Measurements from ENCODE around the gene ADH6.
"Not testable (repeated sequence)": the region's sequence is repeated elsewhere in the genome, so short reads cannot be mapped to it uniquely, and the experiment has no call there.

Gene ADH6

GRCh38 chr4:99207069-99207743 lies 11.8 kb downstream of the ADH6 start:
- Mint-ChIP-seq H3K4me1 (no peaks in the 10 kb centered on the region), H3K27ac (no peak overlapping the region), H3K4me3 (no peak overlapping the region), H3K9me3 (no peaks in the 10 kb centered on the region), H3K27me3 (no peaks in the 10 kb centered on the region)
- DNase-seq (no peak), ATAC-seq (no peak)

GRCh38 chr4:99205153-99205979 lies 13.7 kb downstream of the ADH6 start:
- no peaks in the 10 kb centered on the region for H3K27me3 Mint-ChIP-seq

DNA sequence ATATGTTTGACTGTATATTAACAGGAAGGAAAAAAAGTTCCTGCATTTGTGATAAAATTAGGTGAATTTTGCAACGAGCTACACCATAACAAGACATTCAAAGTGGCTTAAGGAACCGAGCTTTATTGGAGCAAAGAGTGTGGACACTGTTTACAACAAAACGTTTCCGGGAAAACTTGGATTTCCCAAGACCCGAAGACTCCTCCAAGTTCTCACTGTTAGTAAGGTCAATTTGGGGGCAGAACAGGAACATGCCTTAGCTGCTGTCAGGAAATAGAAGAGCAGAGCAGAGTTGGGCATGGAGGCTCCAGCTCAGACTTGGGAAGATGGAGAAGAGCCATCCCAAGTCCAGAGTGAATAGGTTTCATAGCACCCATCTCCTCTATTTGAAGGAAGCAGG lies 16.5 kb downstream of the ADH6 start:
- H3K4me3 Mint-ChIP-seq = no peak overlapping the region
- no peak overlapping the region for H3K27ac Mint-ChIP-seq
- H3K9me3 Mint-ChIP-seq = no peaks in the 10 kb centered on the region
- no peaks in the 10 kb centered on the region for H3K4me1 Mint-ChIP-seq
- ATAC-seq (no peak), DNase-seq (no peak)
- H3K27me3 Mint-ChIP-seq = no peaks in the 10 kb centered on the region

More at GRCh38 chr4:99205153-99205979, 13.7 kb downstream of the ADH6 start:
- no peak overlapping the region for H3K4me3 Mint-ChIP-seq
- no peak for DNase-seq
- H3K4me1 Mint-ChIP-seq = no peaks in the 10 kb centered on the region
- no peak for ATAC-seq
- no peak overlapping the region for H3K27ac Mint-ChIP-seq
- H3K9me3 Mint-ChIP-seq = no peaks in the 10 kb centered on the region

GRCh38 chr4:99202094-99202493 lies 17.0 kb downstream of the ADH6 start:
- ATAC-seq = no peak
- no peaks in the 10 kb centered on the region for H3K9me3 Mint-ChIP-seq
- no peak overlapping the region for H3K27ac Mint-ChIP-seq
- H3K4me1 Mint-ChIP-seq = no peaks in the 10 kb centered on the region
- no peak for DNase-seq
- no peaks in the 10 kb centered on the region for H3K27me3 Mint-ChIP-seq
- H3K4me3 Mint-ChIP-seq = no peak overlapping the region

DNA sequence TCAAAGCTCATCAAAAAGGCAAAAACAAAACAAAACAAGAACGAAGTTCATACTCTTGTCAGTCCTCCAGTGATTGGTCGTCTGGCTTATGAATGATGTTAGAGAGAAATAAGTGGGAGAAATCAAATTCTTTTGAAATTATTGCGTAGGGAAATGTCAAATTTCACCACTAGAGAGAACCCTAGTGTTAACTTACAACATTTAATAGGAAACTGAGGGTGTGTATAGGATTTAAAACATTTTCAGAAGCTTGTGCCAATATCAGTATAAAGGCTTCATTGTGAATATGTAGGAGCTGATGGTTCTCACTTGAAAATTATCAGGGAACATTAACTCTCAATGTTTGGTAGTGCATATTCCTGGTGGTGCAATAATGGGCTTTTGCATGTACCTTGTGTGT lies 17.4 kb downstream of the ADH6 start:
- Mint-ChIP-seq H3K4me3 (no peak overlapping the region), H3K27ac (no peak overlapping the region), H3K4me1 (no peaks in the 10 kb centered on the region), H3K27me3 (no peaks in the 10 kb centered on the region), H3K9me3 (no peaks in the 10 kb centered on the region)
- no peak for DNase-seq
- no peak for ATAC-seq

- Mint-ChIP-seq H3K4me3 (no peak overlapping the region), H3K27ac (no peak overlapping the region), H3K9me3 (no peaks in the 10 kb centered on the region), H3K27me3 (no peaks in the 10 kb centered on the region), H3K4me1 (no peaks in the 10 kb centered on the region)
- DNase-seq (no peak), ATAC-seq (no peak)
Observed at GRCh38 chr4:99200138-99200537, 18.9 kb downstream of the ADH6 start.

GRCh38 chr4:99190336-99190735 lies 28.7 kb downstream of the ADH6 start:
- no peak overlapping the region for H3K4me3 Mint-ChIP-seq
- no peaks in the 10 kb centered on the region for H3K27me3 Mint-ChIP-seq
- no peak for DNase-seq
- H3K27ac Mint-ChIP-seq = no peak overlapping the region
- peaks cover 35 to 42% of the 10 kb centered on the region in 2 donors for H3K9me3 Mint-ChIP-seq
- no peaks in the 10 kb centered on the region for H3K4me1 Mint-ChIP-seq
- no peak for ATAC-seq

DNA sequence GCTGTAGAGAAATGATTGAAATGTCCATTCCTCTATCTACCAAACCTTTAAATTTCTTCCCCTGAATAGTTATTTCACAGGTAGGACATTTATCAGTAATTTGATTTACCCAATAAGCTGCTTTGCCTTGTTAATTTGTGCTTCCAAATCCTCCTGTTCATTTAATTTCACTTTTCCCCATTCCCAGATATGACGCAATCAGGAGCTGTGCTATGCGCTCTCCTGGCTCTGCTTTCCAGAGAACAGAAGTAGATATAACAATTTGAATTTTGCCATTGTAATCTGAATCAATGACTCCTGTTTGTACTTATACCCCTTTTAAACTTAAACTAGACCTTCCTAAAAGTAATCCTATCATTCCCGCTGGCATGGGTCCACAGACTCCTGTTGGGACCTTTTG lies 29.1 kb downstream of the ADH6 start:
- not testable (repeated sequence) for ATAC-seq
- peaks cover 38 to 46% of the 10 kb centered on the region in 2 donors for H3K9me3 Mint-ChIP-seq

DNA sequence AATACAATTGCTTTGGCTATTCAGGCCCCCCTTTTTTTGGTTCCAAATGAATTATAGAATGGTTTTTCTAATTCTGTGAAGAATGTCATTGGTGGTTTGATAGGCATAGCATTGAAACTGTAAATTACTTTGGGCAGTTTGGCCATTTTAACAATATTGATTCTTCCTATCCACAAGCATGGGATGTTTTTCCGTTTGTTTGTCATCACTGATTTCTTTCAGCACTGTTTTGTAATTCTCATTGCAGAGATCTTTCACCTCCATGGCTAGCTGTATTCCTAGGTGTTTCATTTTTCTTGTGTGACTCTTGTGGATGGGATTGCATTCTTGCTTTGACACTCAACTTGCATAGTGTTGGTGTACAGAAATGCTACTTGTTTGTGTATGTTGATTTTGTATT lies 33.0 kb downstream of the ADH6 start:
- DNase-seq (no peak), ATAC-seq (no peak)
- H3K9me3 Mint-ChIP-seq = peaks cover 37 to 39% of the 10 kb centered on the region in 2 donors
- H3K4me3 Mint-ChIP-seq = no peak overlapping the region
- no peaks in the 10 kb centered on the region for H3K27me3 Mint-ChIP-seq
- no peaks in the 10 kb centered on the region for H3K4me1 Mint-ChIP-seq
- no peak overlapping the region for H3K27ac Mint-ChIP-seq

More for the DNA sequence above, 29.1 kb downstream of the ADH6 start:
- not testable (repeated sequence) for H3K4me1 Mint-ChIP-seq, H3K4me3 Mint-ChIP-seq, H3K27me3 Mint-ChIP-seq, H3K27ac Mint-ChIP-seq, DNase-seq

GRCh38 chr4:99185581-99185980 lies 33.5 kb downstream of the ADH6 start:
- no peak overlapping the region for H3K4me3 Mint-ChIP-seq
- no peak for DNase-seq
- H3K9me3 Mint-ChIP-seq = peaks cover 33 to 34% of the 10 kb centered on the region in 2 donors
- no peaks in the 10 kb centered on the region for H3K27me3 Mint-ChIP-seq
- ATAC-seq = no peak
- no peak overlapping the region for H3K27ac Mint-ChIP-seq
- no peaks in the 10 kb centered on the region for H3K4me1 Mint-ChIP-seq

DNA sequence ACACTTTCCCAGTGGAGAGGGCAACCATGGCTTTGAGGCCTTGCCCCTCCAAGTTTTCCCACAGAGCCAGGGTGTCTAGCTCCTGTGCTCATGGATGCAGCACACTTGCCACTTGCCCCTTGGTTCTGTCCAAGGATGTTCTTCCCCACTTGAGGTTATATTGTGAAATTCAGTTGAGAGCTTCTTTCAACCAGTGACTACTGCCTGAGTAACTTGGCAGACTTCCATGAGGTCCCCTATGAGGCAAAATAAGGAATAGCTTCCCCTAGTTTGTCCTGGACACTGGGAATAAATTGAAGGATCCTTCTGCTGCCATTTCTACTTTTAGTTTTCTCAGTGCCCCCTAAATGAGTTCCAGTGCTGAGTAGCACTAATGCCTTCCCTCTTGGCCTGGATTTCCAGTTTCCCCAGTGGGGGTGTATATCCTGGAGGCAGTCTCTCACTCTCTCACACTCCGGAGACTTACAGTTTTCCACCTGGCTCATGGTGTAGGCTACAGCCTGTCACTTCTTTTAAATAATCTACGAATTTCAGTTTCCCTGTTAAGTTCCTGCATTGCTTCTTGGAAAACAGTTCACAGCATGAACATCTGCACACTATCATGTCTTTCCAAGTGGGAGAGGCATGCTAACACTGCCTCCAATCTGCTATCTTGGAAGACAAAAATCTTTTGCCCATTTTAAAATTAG lies 38.5 kb downstream of the ADH6 start:
- H3K27me3 Mint-ChIP-seq = no peaks in the 10 kb centered on the region
- no peak overlapping the region for H3K4me3 Mint-ChIP-seq
- H3K9me3 Mint-ChIP-seq = peaks cover 16 to 37% of the 10 kb centered on the region in 2 donors
- no peak overlapping the region for H3K27ac Mint-ChIP-seq
- no peak for ATAC-seq
- no peak for DNase-seq
- H3K4me1 Mint-ChIP-seq = no peaks in the 10 kb centered on the region

GRCh38 chr4:99179626-99180025 lies 39.4 kb downstream of the ADH6 start:
- no peaks in the 10 kb centered on the region for H3K27me3 Mint-ChIP-seq
- H3K4me1 Mint-ChIP-seq = no peaks in the 10 kb centered on the region
- no peak for DNase-seq
- H3K4me3 Mint-ChIP-seq = no peak overlapping the region
- H3K9me3 Mint-ChIP-seq = peaks cover 18 to 34% of the 10 kb centered on the region in 2 donors
- no peak for ATAC-seq
- H3K27ac Mint-ChIP-seq = no peak overlapping the region

- ATAC-seq (no peak), DNase-seq (no peak)
Observed at GRCh38 chr4:99179178-99179577, 39.9 kb downstream of the ADH6 start.

GRCh38 chr4:99166544-99166943 lies 52.5 kb downstream of the ADH6 start:
- peaks cover 21 to 23% of the 10 kb centered on the region in 2 donors for H3K9me3 Mint-ChIP-seq
- H3K27me3 Mint-ChIP-seq = no peaks in the 10 kb centered on the region
- no peak overlapping the region for H3K27ac Mint-ChIP-seq
- H3K4me1 Mint-ChIP-seq = no peaks in the 10 kb centered on the region
- DNase-seq (no peak), ATAC-seq (no peak)
- H3K4me3 Mint-ChIP-seq = no peak overlapping the region

More at GRCh38 chr4:99179178-99179577, 39.9 kb downstream of the ADH6 start:
- H3K4me3 Mint-ChIP-seq = no peak overlapping the region
- no peak overlapping the region for H3K27ac Mint-ChIP-seq
- peaks cover 20 to 30% of the 10 kb centered on the region in 2 donors for H3K9me3 Mint-ChIP-seq
- H3K27me3 Mint-ChIP-seq = no peaks in the 10 kb centered on the region
- no peaks in the 10 kb centered on the region for H3K4me1 Mint-ChIP-seq

- ATAC-seq = no peak
Observed at GRCh38 chr4:99165978-99166377, 53.1 kb downstream of the ADH6 start.

More at GRCh38 chr4:99165978-99166377, 53.1 kb downstream of the ADH6 start:
- no peak overlapping the region for H3K27ac Mint-ChIP-seq
- no peak for DNase-seq
- H3K27me3 Mint-ChIP-seq = no peaks in the 10 kb centered on the region
- no peaks in the 10 kb centered on the region for H3K4me1 Mint-ChIP-seq
- H3K4me3 Mint-ChIP-seq = no peak overlapping the region
- peaks cover 21 to 23% of the 10 kb centered on the region in 2 donors for H3K9me3 Mint-ChIP-seq
